Measurements from ENCODE around the gene SLC25A23.

Gene SLC25A23

GRCh38 chr19:6478815-6479214 lies 19.2 kb upstream of the SLC25A23 start:
- no peak overlapping the region for H3K27ac ChIP-seq
- TF ChIP-seq ZFX (IDR thresholded peaks at IDR 0.05; ENCODE audit: borderline replicate concordance): no peak
- no peak for TF ChIP-seq CTCF (IDR thresholded peaks at IDR 0.05)

GRCh38 chr19:6476896-6477431 lies 17.4 kb upstream of the SLC25A23 start:
- TF ChIP-seq ZFX (IDR thresholded peaks at IDR 0.05; ENCODE audit: borderline replicate concordance) (no peak), CTCF (IDR thresholded peaks at IDR 0.05) (no peak)
- H3K27ac ChIP-seq: no peak overlapping the region

GRCh38 chr19:6476155-6476895 lies 16.7 kb upstream of the SLC25A23 start:
- H3K27ac ChIP-seq: 0 out of 2 replicates have a peak overlapping the region, but pooled peaks have one; percentile 18

GRCh38 chr19:6475321-6476108 lies 15.9 kb upstream of the SLC25A23 start:
- TF ChIP-seq CTCF (IDR thresholded peaks at IDR 0.05): no peak
- TF ChIP-seq ZFX (IDR thresholded peaks at IDR 0.05; ENCODE audit: borderline replicate concordance): no peak
- no peak overlapping the region for H3K27ac ChIP-seq

More at GRCh38 chr19:6476155-6476895, 16.7 kb upstream of the SLC25A23 start:
- TF ChIP-seq CTCF (IDR thresholded peaks at IDR 0.05): no peak
- no peak for TF ChIP-seq ZFX (IDR thresholded peaks at IDR 0.05; ENCODE audit: borderline replicate concordance)

GRCh38 chr19:6473647-6474046 lies 14.1 kb upstream of the SLC25A23 start:
- TF ChIP-seq CTCF (IDR thresholded peaks at IDR 0.05) (no peak), ZFX (IDR thresholded peaks at IDR 0.05; ENCODE audit: borderline replicate concordance) (no peak)

GRCh38 chr19:6472713-6473112 lies 13.1 kb upstream of the SLC25A23 start:
- TF ChIP-seq ZFX (IDR thresholded peaks at IDR 0.05; ENCODE audit: borderline replicate concordance) (no peak), CTCF (IDR thresholded peaks at IDR 0.05) (no peak)
- H3K27ac ChIP-seq: 0 out of 2 replicates have a peak overlapping the region, but pooled peaks have one; percentile 7

More at GRCh38 chr19:6473647-6474046, 14.1 kb upstream of the SLC25A23 start:
- H3K27ac ChIP-seq: no peak overlapping the region
